DOHH2 (cell line): Measurements from ENCODE around the gene LRCH2.

Source experiments
- CTCF ChIP-seq: fragments of 200-600 bp; sonication (generic); IDR thresholded peaks from one replicate; pipeline ENCODE4 v1.5.1; 2014; ENCODE audit warnings: antibody characterized with exemption, mild to moderate bottlenecking, low read depth, low read length; ENCODE audit not compliant: poor library complexity, severe bottlenecking
- EZH2phosphoT487 ChIP-seq: fragments of 200-600 bp; sonication (generic); IDR thresholded peaks from 2 replicates; pipeline ENCODE4 v1.6.1; 2017; ENCODE audit warnings: borderline replicate concordance, mild to moderate bottlenecking, antibody characterized with exemption, low read length, moderate library complexity, mixed read lengths

GRCh38 chrX:115204040-115204439 is 29.9 kb downstream of the LRCH2 start:
- TF ChIP-seq CTCF (no peak), EZH2phosphoT487 (no peak)
